22Rv1 (cell line): ENCODE data around the gene PLD5.

Experiments
- CTCF ChIP-seq: fragments of 450-650 bp; IDR thresholded peaks from 2 replicates; pipeline ENCODE4 v1.5.1; 2017; ENCODE audit warnings: mild to moderate bottlenecking
- ZFX ChIP-seq: fragments of 450-650 bp; IDR thresholded peaks from 2 replicates; pipeline ENCODE4 v1.6.1; 2017; ENCODE audit warnings: antibody characterized with exemption, borderline replicate concordance

- TF ChIP-seq ZFX (no peak), CTCF (no peak)
Observed at GRCh38 chr1:242427519-242427918, 97.0 kb downstream of the PLD5 start.
